ENCODE measurements around the gene TLE7. TPM values are rescaled to one million over a fixed set of nuclear protein-coding genes. Genes with fewer than 3 reads are reported as not detected.

Gene TLE7
- total RNA-seq, 1 donor from 2014 or later = not detected

DNA sequence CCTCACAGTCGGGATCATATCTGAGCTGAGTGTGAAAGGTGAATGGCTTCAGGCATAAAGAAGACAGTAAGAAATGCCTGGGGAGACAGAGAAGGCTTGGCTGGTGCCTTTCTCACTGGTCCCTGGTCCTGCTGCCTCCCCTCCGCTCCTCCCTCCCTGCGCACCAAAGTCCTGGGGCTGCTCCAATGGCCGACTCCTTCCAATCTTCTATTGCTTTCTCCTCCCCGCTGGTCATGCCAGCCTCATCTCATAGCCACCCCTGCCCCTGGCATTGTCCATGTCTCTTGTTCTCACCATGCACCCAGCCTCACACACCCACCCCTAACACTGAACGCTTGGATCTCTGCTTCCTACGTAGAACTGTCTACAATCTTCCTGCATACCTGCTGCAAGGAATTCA, 18.0 kb downstream of the TLE7 start:
- DNase-seq (no peak), ATAC-seq (no peak)
- intact Hi-C loops (cut with micrococcal nuclease) = no loop called here

DNA sequence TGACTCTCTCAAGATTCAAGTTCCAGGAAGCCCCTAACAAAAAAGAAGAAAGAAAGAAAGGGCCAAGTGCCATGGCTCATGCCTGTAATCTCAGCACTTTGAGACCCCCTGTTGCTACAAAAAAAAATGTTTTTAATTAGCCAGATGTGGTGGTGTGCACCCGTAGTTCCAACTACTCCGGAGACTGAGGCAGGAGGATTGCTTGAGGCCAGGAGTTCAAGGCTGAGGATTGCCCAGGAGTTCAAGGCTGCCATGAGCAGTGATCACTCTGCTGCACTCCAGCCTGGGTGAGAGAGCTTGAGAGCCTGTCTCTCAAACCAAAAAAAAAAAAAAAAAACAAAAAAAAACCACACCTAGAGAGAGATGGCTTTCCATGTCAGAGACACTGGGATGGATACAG, 18.8 kb downstream of the TLE7 start:
- intact Hi-C loops (cut with micrococcal nuclease) = no loop called here
- DNase-seq = no peak
- ATAC-seq = no peak

DNA sequence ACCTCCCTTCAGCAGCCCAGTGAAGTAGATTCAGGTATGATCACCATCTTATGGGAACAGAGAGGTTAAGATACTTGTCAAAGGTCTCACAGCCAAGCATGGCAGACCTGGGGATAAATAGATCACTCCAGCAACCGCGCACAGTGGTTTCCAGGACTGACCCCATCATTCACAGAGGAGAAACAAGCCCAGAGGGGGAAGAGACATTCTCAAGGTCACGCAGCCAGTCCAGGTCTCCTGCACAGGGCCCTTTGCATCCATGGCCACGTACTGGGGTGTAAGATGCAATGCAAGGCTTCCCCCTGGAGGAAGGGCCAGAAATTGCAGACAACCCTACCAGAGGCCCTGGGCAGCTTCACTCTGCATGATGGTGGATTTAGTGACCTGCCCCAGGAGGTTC, 19.9 kb downstream of the TLE7 start:
- intact Hi-C loops (cut with micrococcal nuclease) = no loop called here
- DNase-seq (no peak), ATAC-seq (no peak)

DNA sequence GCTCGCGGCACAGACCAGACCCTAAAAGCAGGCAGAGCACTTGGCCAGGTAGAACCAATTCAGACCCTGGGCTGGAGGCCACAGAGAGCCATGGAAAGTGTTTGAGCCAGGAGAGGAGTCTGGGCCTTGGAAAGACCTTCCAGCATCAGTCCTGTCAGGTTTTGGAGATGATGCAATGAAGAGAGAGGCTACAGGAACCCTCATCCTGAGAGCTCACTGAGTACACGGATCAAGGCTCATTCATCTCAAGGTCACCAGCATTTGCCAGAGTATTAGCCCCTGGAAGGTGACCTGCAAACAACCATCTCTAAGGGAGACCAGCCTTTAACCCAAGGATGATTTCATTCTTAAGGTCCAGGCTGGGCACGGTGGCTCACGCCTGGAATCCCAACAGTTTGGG, 27.8 kb downstream of the TLE7 start:
- ATAC-seq (no peak), DNase-seq (no peak)
- intact Hi-C loops (cut with micrococcal nuclease) = loop anchor here (5.0 kb wide), 1 partner anchor 83 kb away; no protein-coding TSS in a partner anchor

DNA sequence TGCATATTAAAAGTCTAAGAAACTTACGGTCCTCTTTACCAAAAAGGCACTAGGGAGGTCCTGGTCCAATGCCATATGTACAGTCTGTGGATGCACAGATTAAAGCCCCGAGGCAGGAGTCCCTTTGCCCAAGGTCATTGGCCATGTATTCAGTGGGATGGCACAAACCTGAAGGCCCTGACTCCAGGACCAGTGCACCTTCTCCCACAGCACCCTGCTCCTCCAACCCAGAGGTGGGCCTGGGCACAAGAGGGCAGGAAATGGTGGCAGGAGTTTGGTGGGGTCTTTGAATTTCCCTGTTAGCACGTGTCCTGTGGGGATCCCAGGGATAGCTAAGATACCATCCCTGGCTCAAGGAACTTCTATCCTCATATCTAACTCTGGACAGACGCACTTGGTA, 28.5 kb downstream of the TLE7 start:
- intact Hi-C loops (cut with micrococcal nuclease) = loop anchor here (5.0 kb wide), 1 partner anchor 84 kb away; no protein-coding TSS in a partner anchor
- DNase-seq = no peak
- no peak for ATAC-seq

DNA sequence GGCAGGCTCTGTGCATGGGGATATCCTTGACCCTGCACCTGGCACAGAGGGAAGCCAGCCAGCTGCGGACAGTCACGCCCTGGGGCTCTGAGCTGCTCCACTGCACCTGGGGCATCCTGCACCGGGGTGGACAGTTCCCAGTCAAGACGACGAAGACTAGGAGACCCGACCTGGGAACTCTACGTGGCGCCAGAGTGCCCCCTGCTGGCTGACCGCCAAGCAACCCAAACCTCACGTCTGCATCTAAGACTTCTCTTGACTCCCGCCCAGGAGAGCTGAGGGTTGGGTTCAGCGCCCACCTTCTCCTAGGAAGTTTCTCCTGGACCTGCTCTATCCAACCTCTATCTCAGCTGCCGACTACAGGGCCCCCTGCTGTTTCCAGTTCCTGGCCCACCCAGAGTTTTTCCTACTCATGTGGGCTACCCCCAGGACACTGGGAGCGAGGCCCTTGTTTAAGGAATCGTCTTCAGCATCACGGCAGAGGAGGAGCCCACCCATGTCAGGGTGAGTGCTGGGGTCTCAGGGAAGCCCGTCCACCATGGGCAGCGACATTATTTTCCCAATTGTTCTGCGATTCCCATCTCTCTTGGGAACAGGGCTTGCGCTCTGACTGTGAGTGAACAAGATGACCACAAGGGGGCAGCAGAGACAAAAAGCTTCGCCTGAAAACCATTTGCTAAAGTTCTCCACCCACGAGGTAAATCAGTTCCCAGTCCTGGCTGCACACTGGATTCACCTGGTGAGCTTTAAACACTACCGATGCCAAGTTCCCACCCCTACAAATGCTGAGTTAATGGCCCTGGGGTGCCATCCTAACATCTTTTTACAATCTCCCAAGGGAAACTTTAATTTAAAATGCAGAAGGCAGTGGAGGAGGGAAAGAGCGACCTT, 29.3 kb downstream of the TLE7 start:
- intact Hi-C loops (cut with micrococcal nuclease) = loop anchor here (5.0 kb wide), 1 partner anchor 85 kb away; no protein-coding TSS in a partner anchor
- DNase-seq = peak; percentile 39
- peak; percentile 74 for ATAC-seq

DNA sequence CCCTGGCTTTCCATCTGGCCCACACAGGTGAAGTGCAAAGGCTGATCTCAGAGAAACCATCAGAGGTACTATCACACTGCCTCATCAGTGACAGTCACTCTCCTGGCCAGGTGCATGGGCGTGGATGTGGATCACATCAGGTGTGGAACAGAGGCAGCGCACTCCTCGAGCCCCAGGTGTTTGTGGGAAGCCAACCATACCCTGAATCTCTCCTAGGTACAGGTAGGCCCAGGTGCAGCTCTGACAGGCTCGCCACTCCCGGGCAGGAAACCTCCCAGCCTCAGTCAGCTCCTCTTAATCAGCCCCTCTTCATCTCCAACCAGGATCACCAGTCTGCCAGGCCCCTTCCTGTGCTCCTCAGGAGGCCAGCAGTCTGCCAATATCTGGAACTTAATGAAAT, 31.7 kb downstream of the TLE7 start:
- intact Hi-C loops (cut with micrococcal nuclease) = loop anchor here (5.0 kb wide), 1 partner anchor 87 kb away; no protein-coding TSS in a partner anchor
- ATAC-seq = no peak
- DNase-seq = no peak

DNA sequence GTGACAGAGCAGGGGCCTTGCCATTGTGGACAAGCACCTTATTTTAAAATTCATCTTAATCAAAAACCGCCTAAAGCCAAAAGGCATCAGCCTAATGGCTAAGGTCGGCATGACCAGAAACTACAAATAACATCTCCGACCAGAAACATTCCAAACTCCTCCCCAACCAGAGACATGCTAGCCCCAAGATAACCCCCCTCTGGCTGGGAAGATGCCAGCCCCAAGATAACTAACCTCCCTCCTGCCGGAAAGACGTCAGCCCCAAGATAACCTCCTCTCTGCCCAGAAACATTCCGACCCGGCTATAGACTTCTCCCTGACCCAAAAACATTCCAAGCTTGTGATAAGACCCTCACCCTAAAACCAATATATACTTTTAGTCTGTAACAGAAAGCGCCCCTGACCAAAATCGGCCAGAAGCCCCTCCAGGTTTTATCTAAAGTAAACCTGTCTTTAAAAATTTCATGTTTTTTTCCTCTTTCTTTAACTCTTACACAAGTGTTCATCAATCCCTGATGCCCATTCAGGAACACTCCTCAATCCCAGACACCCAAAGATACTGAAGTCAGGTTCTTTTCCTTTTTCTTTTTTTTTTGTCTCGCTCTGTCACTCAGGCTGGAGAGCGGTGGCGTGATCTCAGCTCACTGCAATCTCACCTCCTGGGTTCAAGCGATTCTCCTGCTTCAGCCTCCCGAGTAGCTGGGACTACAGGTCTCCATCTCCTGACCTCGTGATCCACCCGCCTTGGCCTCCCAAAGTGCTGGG, 32.7 kb downstream of the TLE7 start:
- DNase-seq (no peak), ATAC-seq (no peak)
- intact Hi-C loops (cut with micrococcal nuclease) = no loop called here

DNA sequence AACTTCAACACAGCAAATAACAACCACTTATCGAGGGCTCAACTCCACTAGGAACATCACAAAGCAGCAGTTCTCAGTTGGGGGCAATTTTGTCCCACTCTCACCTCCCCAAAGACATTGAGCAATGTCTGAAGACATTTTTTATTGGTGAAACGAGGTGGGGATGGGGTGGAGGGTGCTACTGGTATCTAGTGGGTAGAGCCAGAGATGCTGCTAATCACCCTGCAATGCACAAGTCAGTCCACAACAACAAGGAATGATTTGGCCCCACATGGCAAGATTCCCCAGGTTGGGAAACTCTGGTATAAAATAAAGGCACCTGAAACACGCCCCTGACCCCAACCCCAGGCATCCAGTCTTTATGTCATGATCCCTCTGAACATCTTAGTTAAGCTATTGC, 33.3 kb downstream of the TLE7 start:
- intact Hi-C loops (cut with micrococcal nuclease) = no loop called here
- DNase-seq (no peak), ATAC-seq (no peak)

DNA sequence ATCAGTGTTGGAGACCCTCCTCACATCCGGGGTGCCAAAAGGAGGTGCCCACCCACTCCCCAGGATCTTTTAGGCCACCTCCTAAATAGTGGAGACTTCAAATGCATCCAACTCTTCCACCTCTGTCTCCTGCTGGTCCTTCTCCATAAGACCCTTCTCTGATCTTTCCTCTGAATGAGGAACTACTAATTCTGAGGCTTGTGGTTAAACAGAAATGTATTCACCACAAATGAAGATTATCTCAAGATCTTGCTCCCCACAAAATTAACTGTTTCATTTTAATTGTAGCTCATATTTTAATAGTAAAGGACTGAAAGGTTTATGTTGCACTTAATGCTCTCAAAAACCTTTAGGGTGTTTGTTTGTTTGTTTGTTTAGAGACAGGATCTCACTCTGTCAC, 34.1 kb downstream of the TLE7 start:
- DNase-seq (no peak), ATAC-seq (no peak)
- intact Hi-C loops (cut with micrococcal nuclease) = no loop called here

DNA sequence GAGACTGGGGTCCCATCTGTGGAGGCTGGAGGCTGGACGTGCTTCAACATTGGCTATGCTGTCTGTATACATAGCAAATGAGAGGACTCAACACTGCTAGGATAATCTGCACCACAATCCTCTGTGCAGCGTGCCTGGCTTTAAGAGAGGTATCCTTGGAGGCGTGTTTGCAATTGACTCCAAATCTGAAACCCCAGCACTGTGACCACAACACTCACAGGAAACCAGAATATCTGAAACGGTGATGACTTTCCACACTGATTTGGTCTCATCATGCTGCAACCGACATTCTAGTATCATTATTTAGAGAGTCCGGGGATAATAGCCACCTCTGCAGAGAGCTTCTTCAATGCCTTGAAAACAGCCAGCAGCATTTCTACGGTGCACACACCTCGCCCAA, 35.1 kb downstream of the TLE7 start:
- intact Hi-C loops (cut with micrococcal nuclease) = no loop called here
- no peak for DNase-seq
- ATAC-seq = no peak

DNA sequence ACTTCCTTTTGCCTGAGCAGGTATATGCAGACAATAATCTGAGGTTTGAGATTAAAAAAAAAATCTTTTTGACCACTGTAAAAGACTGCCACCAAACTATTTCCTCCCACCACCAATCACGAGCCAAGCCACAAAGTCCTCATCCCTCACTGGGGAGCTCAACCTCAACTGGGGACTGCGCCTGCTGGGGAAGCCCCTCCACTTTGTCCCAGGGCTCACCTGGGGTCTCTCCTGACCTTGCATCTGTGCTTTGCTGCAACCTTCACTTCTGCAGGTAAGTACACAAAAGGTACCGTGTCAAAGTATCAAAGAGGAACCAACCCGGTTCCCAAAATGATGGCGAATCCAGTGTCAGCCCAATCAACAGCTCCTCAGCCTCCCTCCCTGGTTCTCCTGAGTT, 35.5 kb downstream of the TLE7 start:
- no peak for ATAC-seq
- no peak for DNase-seq
- intact Hi-C loops (cut with micrococcal nuclease) = no loop called here

DNA sequence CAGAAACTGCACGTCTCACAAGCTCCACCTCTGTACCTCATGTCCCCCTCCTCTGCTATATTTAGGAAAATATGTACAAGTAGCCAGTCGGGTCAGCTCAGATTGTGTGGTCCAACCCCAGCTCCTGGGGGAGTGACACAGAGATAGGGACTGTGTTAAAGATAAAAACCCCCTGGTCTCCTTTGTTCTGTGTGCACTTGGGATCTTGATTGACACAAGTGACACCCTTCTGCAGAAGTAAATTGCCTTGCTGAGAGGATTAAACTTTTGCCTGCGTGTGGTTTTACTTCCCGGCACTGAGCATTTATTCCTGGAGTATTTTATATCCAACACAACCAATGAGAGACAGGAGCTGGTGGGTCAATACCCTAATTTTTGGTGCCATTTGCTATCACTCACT, 37.5 kb downstream of the TLE7 start:
- intact Hi-C loops (cut with micrococcal nuclease) = no loop called here
- no peak for ATAC-seq

DNA sequence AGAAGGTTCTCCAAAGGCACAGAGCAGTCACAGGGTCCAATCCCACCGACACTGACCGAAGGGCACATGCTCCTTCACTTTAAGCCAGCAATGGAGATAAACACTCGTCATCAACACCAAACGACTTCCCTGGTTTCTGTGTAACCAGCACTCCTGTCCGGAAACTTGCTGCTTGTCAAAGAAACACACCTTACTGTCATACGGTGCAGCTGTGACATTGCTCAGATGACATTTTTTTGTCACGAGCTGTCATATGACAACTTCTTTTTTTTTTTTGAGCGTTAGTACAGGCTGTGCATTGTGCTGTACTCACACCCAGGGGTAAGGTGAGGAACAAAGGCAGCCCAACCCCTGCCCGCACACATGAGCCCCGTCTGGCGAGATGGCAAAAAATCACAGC, 39.2 kb downstream of the TLE7 start:
- DNase-seq = no peak
- ATAC-seq = no peak
- intact Hi-C loops (cut with micrococcal nuclease) = no loop called here

More for the DNA sequence above, 37.5 kb downstream of the TLE7 start:
- DNase-seq = no peak

DNA sequence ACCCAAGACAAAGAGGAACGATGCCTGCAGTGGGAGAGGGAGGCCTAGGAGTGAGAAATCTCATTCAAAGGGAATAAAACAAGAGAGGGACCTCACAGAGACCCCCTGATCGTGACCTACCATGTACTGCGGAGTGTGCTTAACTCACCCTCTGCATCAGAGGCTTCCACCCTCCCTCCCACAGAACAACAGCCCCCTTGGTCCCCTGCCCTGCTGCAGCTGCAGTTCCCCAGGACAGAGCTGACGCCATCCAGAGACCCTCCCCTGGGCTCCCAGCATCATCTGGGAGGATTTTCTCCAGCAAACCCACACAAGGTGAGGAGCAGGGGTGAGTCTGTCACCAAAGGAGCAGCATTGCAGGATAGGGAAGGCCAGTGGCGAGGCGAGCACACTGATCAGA, 39.8 kb downstream of the TLE7 start:
- intact Hi-C loops (cut with micrococcal nuclease) = no loop called here
- DNase-seq (no peak), ATAC-seq (no peak)

DNA sequence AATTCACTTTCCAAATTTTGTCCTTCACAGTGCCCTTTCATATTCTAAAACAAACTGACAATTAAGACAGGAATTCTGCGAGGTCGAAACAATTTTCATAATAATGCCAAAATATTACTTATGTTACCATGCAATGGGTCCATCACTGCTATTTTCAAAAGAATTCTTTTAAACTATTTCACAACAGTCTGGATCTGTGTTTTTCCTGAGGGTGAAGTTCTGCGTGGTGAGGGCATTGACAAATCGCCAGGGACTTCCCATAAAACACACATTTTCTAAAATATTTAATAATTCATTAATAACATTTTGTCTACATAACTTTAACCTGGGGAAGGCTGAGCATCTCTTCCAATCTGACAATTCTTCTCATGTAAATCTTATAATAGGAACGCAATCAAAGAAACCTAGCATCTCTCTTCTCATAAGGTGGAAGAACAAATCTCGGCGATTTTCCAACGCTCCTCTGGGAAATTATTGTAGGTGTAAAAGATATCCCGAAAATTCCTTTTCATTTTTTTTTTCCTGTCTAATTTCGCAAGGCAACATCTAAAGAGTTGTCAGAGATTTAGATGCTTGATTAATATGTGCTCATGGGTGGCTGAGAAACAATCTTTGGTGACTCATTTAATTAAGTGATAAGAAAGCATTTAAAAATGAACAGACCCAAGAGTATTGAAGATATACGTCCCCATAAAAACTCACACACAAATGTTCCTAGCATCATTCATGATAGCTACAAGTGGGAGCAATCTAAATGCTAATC, 41.9 kb downstream of the TLE7 start:
- ATAC-seq (no peak), DNase-seq (no peak)
- intact Hi-C loops (cut with micrococcal nuclease) = no loop called here

DNA sequence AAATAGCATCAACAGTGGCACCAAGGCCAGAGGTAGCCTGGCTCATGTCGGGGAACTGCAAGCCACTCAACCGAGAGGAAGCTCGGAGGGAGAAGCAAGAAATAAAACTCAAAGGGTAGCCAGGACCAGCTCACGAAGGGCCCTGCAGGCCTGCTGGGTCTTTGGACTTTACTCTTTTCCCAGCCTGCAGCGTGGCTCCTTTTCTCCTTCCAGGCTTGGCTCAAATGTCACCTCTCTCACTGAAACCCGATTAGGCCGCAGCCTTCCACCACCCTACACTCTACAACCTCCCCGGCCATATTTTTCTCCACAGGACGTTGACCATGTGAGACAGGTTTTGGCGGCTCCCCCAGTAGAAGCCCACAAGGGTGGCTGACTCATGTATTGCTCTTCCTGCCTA, 45.3 kb downstream of the TLE7 start:
- DNase-seq (no peak), ATAC-seq (no peak)
- intact Hi-C loops (cut with micrococcal nuclease) = no loop called here

DNA sequence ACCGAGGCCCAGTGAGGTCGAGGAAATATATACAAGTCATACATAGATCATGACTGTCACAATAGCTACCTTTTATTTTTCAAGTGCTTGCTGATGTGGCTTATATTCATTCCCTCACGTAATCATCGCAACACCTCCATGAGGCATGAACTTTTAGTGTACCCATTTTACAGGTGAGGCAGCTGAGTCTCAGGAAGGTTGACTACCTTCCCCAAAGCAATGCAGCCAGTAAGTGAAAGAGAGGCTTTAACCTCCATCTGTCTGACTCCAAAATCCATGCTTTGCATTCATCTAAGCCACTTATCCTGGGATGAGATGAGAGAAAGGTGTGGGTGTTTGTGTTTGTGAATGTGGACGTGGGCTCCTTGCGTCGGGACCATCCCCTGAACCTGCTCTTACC, 52.5 kb downstream of the TLE7 start:
- no peak for ATAC-seq
- intact Hi-C loops (cut with micrococcal nuclease) = no loop called here
- DNase-seq = no peak

DNA sequence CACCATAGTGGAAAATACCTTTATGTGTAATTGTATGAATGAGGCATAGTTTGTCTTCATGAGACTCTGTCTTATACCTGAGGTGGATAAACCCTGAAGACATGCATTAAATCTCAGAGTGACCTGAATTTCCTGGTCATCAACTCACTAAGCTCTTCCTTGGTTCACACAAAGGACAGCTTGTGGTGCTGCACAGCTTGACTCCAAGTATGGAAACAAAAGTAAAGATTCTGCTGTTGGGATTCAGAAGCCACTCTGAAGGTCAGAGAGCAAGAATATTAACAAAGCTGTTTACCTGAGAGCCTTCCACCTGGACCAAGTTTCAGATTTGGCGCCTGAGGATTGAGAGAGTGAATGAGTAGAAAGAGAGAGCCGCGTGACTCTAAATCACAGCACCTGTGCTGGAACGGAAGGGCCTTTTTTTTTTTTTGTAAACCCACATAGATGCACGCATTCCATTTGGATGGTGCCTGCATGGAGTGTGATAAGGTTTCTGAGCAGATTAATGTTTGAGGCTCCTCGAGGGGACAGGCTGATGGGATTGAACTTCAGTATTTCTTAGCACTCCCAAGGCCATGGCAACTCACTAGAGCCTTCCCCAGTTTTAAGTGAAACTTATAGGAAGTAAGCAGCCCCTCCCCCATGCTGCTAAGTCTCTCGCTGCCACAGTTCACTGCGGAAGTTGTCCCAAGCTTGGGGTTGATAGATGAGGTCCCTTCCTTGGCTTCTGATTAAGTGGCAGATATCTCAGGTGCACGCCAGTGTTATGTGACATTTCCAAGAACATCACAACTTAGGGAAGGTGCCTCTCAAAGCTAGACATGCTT, 54.6 kb downstream of the TLE7 start:
- intact Hi-C loops (cut with micrococcal nuclease) = no loop called here
- ATAC-seq (no peak), DNase-seq (no peak)

Measured in left ventricle myocardium superior (tissue), 1 donor.